Measurements from ENCODE around the gene ACCS. TPM values are rescaled to one million over a fixed set of nuclear protein-coding genes. Genes with fewer than 3 reads are reported as not detected.

The ACCS gene
- total RNA-seq, 1 donor from 2014 or later: 14.2 TPM

GRCh38 chr11:44033856-44034255, 32.2 kb upstream of the ACCS start:
- Mint-ChIP-seq H3K36me3 (no peaks in the 10 kb centered on the region), H3K27me3 (peaks cover 24% of the 10 kb centered on the region), H3K4me1 (ENCODE audit: unreplicated experiment) (peaks cover 9% of the 10 kb centered on the region), H3K27ac (no peak overlapping the region), H3K4me3 (no peak overlapping the region), H3K9me3 (no peaks in the 10 kb centered on the region)
- DNase-seq (ENCODE audit: extremely low spot score, unreplicated experiment): peak; percentile 24
- TF ChIP-seq, protein P1, sequence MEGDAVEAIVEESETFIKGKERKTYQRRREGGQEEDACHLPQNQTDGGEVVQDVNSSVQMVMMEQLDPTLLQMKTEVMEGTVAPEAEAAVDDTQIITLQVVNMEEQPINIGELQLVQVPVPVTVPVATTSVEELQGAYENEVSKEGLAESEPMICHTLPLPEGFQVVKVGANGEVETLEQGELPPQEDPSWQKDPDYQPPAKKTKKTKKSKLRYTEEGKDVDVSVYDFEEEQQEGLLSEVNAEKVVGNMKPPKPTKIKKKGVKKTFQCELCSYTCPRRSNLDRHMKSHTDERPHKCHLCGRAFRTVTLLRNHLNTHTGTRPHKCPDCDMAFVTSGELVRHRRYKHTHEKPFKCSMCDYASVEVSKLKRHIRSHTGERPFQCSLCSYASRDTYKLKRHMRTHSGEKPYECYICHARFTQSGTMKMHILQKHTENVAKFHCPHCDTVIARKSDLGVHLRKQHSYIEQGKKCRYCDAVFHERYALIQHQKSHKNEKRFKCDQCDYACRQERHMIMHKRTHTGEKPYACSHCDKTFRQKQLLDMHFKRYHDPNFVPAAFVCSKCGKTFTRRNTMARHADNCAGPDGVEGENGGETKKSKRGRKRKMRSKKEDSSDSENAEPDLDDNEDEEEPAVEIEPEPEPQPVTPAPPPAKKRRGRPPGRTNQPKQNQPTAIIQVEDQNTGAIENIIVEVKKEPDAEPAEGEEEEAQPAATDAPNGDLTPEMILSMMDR (conservative IDR thresholded peaks at IDR 0.05): no peak

GRCh38 chr11:44034639-44035038, 31.4 kb upstream of the ACCS start:
- peaks cover 9% of the 10 kb centered on the region for H3K4me1 Mint-ChIP-seq (ENCODE audit: unreplicated experiment)
- no peak overlapping the region for H3K27ac Mint-ChIP-seq
- H3K27me3 Mint-ChIP-seq: peaks cover 30% of the 10 kb centered on the region
- no peaks in the 10 kb centered on the region for H3K9me3 Mint-ChIP-seq
- DNase-seq (ENCODE audit: extremely low spot score, unreplicated experiment): peak; percentile 16
- TF ChIP-seq, protein P1 (conservative IDR thresholded peaks at IDR 0.05): no peak
- H3K36me3 Mint-ChIP-seq: no peaks in the 10 kb centered on the region
- no peak overlapping the region for H3K4me3 Mint-ChIP-seq

DNA sequence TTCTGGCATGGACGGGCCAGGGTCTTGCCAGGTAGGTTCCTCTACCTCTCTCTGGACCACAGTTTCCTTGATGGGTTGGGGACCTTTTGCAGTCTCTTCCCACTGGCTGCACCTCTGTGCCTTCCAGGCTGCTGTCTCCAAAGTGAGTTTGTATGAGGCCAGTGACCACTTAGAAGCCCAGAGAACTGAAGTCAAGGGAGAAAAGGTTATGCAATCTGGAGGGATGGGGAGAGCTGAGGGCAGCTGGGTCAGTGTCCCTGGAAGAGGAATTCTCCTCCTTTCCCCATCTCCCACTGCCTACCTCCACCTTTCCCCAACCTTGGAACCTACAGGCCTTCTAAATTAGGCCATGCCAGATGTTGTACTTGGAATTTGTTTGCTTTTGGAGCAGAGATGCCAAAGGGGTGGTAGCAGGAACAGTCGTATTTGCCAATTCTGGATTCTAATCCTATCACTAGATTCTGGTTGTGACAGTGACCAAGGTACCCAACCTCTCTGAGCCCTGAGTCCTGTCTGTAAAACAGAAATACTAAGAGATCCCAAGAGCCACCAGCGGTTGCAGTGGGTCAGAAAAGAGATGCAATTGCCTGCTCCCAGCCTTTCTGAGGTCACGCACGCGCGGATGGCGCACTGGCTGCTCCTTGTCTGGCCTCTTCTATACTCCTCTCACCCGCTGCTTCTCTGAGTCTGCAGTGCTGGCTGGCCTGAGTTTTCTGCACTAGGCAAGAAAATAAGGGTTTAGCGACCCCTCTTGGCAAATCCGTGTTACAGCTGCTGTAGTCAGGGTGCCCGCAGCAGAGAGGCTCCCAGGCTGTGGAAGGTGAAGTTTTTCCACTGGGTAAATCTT, 29.0 kb upstream of the ACCS start:
- H3K4me3 Mint-ChIP-seq: no peak overlapping the region
- TF ChIP-seq, protein P1 (conservative IDR thresholded peaks at IDR 0.05): peak; percentile 91
- H3K9me3 Mint-ChIP-seq: peaks cover 3% of the 10 kb centered on the region
- H3K27me3 Mint-ChIP-seq: peaks cover 36% of the 10 kb centered on the region
- no peaks in the 10 kb centered on the region for H3K36me3 Mint-ChIP-seq
- H3K4me1 Mint-ChIP-seq (ENCODE audit: unreplicated experiment): no peaks in the 10 kb centered on the region
- no peak overlapping the region for H3K27ac Mint-ChIP-seq
- DNase-seq (ENCODE audit: extremely low spot score, unreplicated experiment): peak; percentile 84

- no peaks in the 10 kb centered on the region for H3K4me1 Mint-ChIP-seq (ENCODE audit: unreplicated experiment)
- H3K27ac Mint-ChIP-seq: no peak overlapping the region
- TF ChIP-seq, protein P1 (conservative IDR thresholded peaks at IDR 0.05): no peak
- no peak overlapping the region for H3K4me3 Mint-ChIP-seq
- no peak for DNase-seq (ENCODE audit: extremely low spot score, unreplicated experiment)
- H3K36me3 Mint-ChIP-seq: no peaks in the 10 kb centered on the region
- peaks cover 36% of the 10 kb centered on the region for H3K27me3 Mint-ChIP-seq
- H3K9me3 Mint-ChIP-seq: peaks cover 3% of the 10 kb centered on the region
Measured at GRCh38 chr11:44037658-44037998, 28.4 kb upstream of the ACCS start.

DNA sequence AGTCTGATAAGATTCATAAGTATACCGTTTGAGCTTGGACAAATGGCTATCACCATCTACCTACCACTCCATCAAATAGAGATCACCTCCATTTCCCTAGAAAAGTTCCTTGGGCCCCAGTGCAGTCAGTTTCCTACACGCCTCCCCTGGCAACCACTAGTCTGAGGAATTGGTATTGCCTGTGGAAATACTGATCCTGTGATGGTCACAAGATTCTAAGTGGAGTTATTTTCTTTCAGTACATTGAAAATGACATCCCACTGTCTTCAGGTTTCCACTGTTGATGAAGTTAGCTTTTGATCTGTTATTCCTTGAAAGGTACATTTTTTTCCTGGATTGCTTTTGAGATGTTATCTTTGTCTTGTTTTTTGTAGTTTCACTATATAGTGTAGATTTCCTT, 22.9 kb upstream of the ACCS start:
- no peak overlapping the region for H3K4me3 Mint-ChIP-seq
- H3K4me1 Mint-ChIP-seq (ENCODE audit: unreplicated experiment): no peaks in the 10 kb centered on the region
- H3K27me3 Mint-ChIP-seq: peaks cover 56% of the 10 kb centered on the region
- no peak overlapping the region for H3K27ac Mint-ChIP-seq
- no peaks in the 10 kb centered on the region for H3K36me3 Mint-ChIP-seq
- TF ChIP-seq, protein P1 (conservative IDR thresholded peaks at IDR 0.05): no peak
- no peak for DNase-seq (ENCODE audit: extremely low spot score, unreplicated experiment)
- H3K9me3 Mint-ChIP-seq: peaks cover 3% of the 10 kb centered on the region
